OCI-LY1 (cell line): Measurements from ENCODE around the gene MDM1.

Source experiments
- H2AFZ ChIP-seq: fragments of 200-600 bp; sonication (generic), shearing (Covaris generic); 2 replicates; pipeline ENCODE4 v1.6.0; 2014; ENCODE audit warnings: antibody characterized with exemption, mild to moderate bottlenecking, low read length
- H3F3A ChIP-seq: fragments of 200-600 bp; sonication (generic), shearing (Covaris generic); 2 replicates; pipeline ENCODE4 v1.6.0; 2014; ENCODE audit warnings: mild to moderate bottlenecking, antibody characterized with exemption, low read length, moderate library complexity; ENCODE audit not compliant: insufficient read depth
- H3K27ac ChIP-seq: fragments of 200-600 bp; sonication (generic); 2 replicates; pipeline ENCODE4 v1.5.1; 2014; ENCODE audit warnings: low read length, mixed run types, mild to moderate bottlenecking, low read depth; ENCODE audit not compliant: poor library complexity, severe bottlenecking
- H3K27me3 ChIP-seq: fragments of 200-600 bp; sonication (generic); 2 replicates; pipeline ENCODE4 v1.6.0; 2014; ENCODE audit warnings: antibody characterized with exemption, mild to moderate bottlenecking, low read length, moderate library complexity; ENCODE audit not compliant: insufficient read depth
- H3K36me3 ChIP-seq: fragments of 200-600 bp; sonication (generic); 2 replicates; pipeline ENCODE4 v1.6.1; 2014; ENCODE audit warnings: mild to moderate bottlenecking, antibody characterized with exemption, low read length, moderate library complexity, mixed read lengths; ENCODE audit not compliant: insufficient read depth
- H3K4me1 ChIP-seq: fragments of 200-600 bp; sonication (generic); 2 replicates; pipeline ENCODE4 v1.5.1; 2014; ENCODE audit warnings: mild to moderate bottlenecking, low read length, moderate library complexity; ENCODE audit not compliant: insufficient read depth, severe bottlenecking
- H3K4me2 ChIP-seq: fragments of 200-600 bp; sonication (generic), shearing (Covaris generic); 2 replicates; pipeline ENCODE4 v1.6.1; 2014; ENCODE audit warnings: low read length
- H3K4me3 ChIP-seq: fragments of 200-600 bp; sonication (generic); 2 replicates; pipeline ENCODE4 v1.5.1; 2014; ENCODE audit warnings: low read length, low read depth, mild to moderate bottlenecking, mixed read lengths; ENCODE audit not compliant: poor library complexity, severe bottlenecking
- H3K79me2 ChIP-seq: fragments of 200-600 bp; shearing (Covaris generic); 2 replicates; pipeline ENCODE4 v1.6.1; 2016; ENCODE audit warnings: mixed run types, low read length, mixed read lengths; ENCODE audit not compliant: insufficient read depth
- H3K9ac ChIP-seq: fragments of 200-600 bp; sonication (generic), shearing (Covaris generic); 2 replicates; pipeline ENCODE4 v1.6.1; 2014; ENCODE audit warnings: mild to moderate bottlenecking, low read length, mixed read lengths
- H3K9me2 ChIP-seq: fragments of 200-600 bp; sonication (generic), shearing (Covaris generic); 2 replicates; pipeline ENCODE4 v1.6.1; 2014; ENCODE audit warnings: low read depth, mild to moderate bottlenecking, low read length, mixed read lengths
- H3K9me3 ChIP-seq: fragments of 200-600 bp; shearing (Covaris generic); 2 replicates; pipeline ENCODE4 v1.6.1; 2014; ENCODE audit warnings: low read length, mixed read lengths
- H4K20me1 ChIP-seq: fragments of 200-600 bp; sonication (generic), shearing (Covaris generic); 2 replicates; pipeline ENCODE4 v1.6.0; 2016; ENCODE audit warnings: mild to moderate bottlenecking, low read length; ENCODE audit not compliant: insufficient read depth
- CTCF ChIP-seq: fragments of 200-600 bp; sonication (generic), shearing (Covaris generic); IDR thresholded peaks from 2 replicates; pipeline ENCODE4 v1.5.1; 2017; ENCODE audit warnings: mild to moderate bottlenecking, antibody characterized with exemption, low read length, moderate library complexity, mixed read lengths
- EZH2 ChIP-seq: fragments of 200-600 bp; sonication (generic), shearing (Covaris generic); IDR thresholded peaks from 2 replicates; pipeline ENCODE4 v1.8.0; 2017; ENCODE audit warnings: borderline replicate concordance, mixed run types, mild to moderate bottlenecking, antibody characterized with exemption, low read length, moderate library complexity, mixed read lengths

Gene MDM1

GRCh38 chr12:68259318-68259940 is 72.7 kb downstream of the MDM1 start:
- H3K36me3 ChIP-seq: no peaks in the 10 kb centered on the region
- H3K4me3 ChIP-seq: no peak overlapping the region
- no peak overlapping the region for H3K4me2 ChIP-seq
- H3K27me3 ChIP-seq: no peaks in the 10 kb centered on the region
- H3K27ac ChIP-seq: no peak overlapping the region
- H3K9ac ChIP-seq: no peak overlapping the region
- no peaks in the 10 kb centered on the region for H3K9me2 ChIP-seq
- H4K20me1 ChIP-seq: no peaks in the 10 kb centered on the region
- no peaks in the 10 kb centered on the region for H3K4me1 ChIP-seq
- no peak for TF ChIP-seq EZH2
- H3K79me2 ChIP-seq: no peaks in the 10 kb centered on the region
- H3F3A ChIP-seq: no peaks in the 10 kb centered on the region
- H3K9me3 ChIP-seq: no peaks in the 10 kb centered on the region
- H2AFZ ChIP-seq: no peak overlapping the region

GRCh38 chr12:68253504-68253903 is 78.7 kb downstream of the MDM1 start, which contains the start of gene IL22:
TSS of gene IL22 (minus strand) at chr12:68253604. CDS start at chr12:68253448, 156 bp downstream.
- no peaks in the 10 kb centered on the region for H3K9me2 ChIP-seq
- no peaks in the 10 kb centered on the region for H3K9me3 ChIP-seq
- H3K9ac ChIP-seq: no peak within 1 kb of the TSS
- no peak within 1 kb of the TSS for H3K4me3 ChIP-seq
- H3K4me1 ChIP-seq: no peaks in the 10 kb centered on the region
- H3K27me3 ChIP-seq: no peaks in the 10 kb centered on the region
- H3K27ac ChIP-seq: no peak within 1 kb of the TSS
- no peaks in the 10 kb centered on the region for H4K20me1 ChIP-seq
- no peak within 1 kb of the TSS for H2AFZ ChIP-seq
- no peaks in the 10 kb centered on the region for H3K79me2 ChIP-seq
- H3F3A ChIP-seq: no peaks in the 10 kb centered on the region
- TF ChIP-seq CTCF (no peak), EZH2 (no peak)
- no peak within 1 kb of the TSS for H3K4me2 ChIP-seq
- H3K36me3 ChIP-seq: no peaks in the 10 kb centered on the region

GRCh38 chr12:68252077-68252476 is 80.1 kb downstream of the MDM1 start:
- H2AFZ ChIP-seq: no peak overlapping the region
- no peaks in the 10 kb centered on the region for H3K36me3 ChIP-seq
- H3K4me1 ChIP-seq: no peaks in the 10 kb centered on the region
- no peak overlapping the region for H3K4me2 ChIP-seq
- H3F3A ChIP-seq: no peaks in the 10 kb centered on the region
- H3K27ac ChIP-seq: no peak overlapping the region
- no peak overlapping the region for H3K4me3 ChIP-seq
- no peaks in the 10 kb centered on the region for H4K20me1 ChIP-seq
- no peak overlapping the region for H3K9ac ChIP-seq
- H3K27me3 ChIP-seq: no peaks in the 10 kb centered on the region
- no peaks in the 10 kb centered on the region for H3K9me3 ChIP-seq
- H3K9me2 ChIP-seq: no peaks in the 10 kb centered on the region
- no peak for TF ChIP-seq EZH2
- no peak for TF ChIP-seq CTCF
- no peaks in the 10 kb centered on the region for H3K79me2 ChIP-seq

- Histone ChIP-seq H4K20me1 (no peaks in the 10 kb centered on the region), H3K9me3 (no peaks in the 10 kb centered on the region), H3K4me2 (no peak overlapping the region), H3K9me2 (no peaks in the 10 kb centered on the region), H3K36me3 (no peaks in the 10 kb centered on the region), H3F3A (no peaks in the 10 kb centered on the region), H3K4me3 (no peak overlapping the region), H3K9ac (no peak overlapping the region), H3K27ac (no peak overlapping the region), H2AFZ (no peak overlapping the region), H3K4me1 (no peaks in the 10 kb centered on the region), H3K79me2 (no peaks in the 10 kb centered on the region), H3K27me3 (no peaks in the 10 kb centered on the region)
- TF ChIP-seq EZH2 (no peak), CTCF (no peak)
These were observed 81.7 kb downstream of the MDM1 start for GRCh38 chr12:68250454-68250853.
